ENCODE measurements around the gene CACNB1.

DNA sequence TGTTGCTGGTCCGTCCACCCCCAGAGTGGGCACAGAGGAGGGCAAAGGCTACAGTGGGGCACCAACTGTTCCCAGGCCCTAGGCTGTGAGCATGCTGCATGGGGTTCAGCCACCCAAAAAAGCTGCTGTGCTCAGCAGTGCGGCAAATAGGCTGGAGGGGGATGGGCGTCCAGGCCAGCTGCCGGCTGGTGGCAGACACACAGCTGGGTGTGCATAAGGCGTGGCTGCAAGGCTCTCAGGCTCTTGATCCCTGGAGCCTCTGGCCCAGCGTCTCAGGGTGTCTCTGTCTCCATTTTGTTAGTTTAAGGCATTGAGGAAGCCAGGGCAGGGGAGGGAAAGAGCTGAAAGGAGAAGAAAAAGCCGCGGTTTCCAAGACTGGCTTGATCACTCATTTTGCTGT is 11.4 kb upstream of the CACNB1 start:
- TF ChIP-seq, protein P1, sequence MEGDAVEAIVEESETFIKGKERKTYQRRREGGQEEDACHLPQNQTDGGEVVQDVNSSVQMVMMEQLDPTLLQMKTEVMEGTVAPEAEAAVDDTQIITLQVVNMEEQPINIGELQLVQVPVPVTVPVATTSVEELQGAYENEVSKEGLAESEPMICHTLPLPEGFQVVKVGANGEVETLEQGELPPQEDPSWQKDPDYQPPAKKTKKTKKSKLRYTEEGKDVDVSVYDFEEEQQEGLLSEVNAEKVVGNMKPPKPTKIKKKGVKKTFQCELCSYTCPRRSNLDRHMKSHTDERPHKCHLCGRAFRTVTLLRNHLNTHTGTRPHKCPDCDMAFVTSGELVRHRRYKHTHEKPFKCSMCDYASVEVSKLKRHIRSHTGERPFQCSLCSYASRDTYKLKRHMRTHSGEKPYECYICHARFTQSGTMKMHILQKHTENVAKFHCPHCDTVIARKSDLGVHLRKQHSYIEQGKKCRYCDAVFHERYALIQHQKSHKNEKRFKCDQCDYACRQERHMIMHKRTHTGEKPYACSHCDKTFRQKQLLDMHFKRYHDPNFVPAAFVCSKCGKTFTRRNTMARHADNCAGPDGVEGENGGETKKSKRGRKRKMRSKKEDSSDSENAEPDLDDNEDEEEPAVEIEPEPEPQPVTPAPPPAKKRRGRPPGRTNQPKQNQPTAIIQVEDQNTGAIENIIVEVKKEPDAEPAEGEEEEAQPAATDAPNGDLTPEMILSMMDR (conservative IDR thresholded peaks at IDR 0.05; ENCODE audit: low read depth, low read length) = no peak
- TF ChIP-seq EZH2 (IDR thresholded peaks at IDR 0.05; ENCODE audit: low read length, unreplicated experiment) (no peak), EZH2phosphoT487 (IDR thresholded peaks at IDR 0.05; ENCODE audit: borderline replicate concordance, low read length) (no peak)

All from PC-3 (cell line).